ENCODE results near the gene DPM2.

Gene DPM2

DNA sequence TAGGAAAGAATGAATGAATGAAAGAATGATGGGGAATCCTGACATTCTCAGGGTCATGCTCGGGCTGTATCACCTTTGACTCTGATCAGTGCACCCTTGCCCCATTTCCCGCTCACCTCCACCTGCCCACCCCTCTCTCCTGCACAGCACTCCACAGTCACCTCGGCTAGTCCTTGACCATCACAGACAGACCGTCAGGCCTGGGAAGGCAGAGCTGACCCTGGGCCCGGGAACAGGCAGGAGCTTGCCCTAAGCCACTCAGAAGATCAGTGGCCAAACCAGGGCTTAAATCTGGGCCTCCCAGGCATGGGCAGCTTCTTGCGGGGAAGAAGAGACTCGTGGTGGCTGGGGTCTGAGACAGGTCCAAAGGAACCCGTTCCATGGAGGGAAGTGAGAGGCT is 41.8 kb downstream of the DPM2 start:
- no peak for DNase-seq

DNA sequence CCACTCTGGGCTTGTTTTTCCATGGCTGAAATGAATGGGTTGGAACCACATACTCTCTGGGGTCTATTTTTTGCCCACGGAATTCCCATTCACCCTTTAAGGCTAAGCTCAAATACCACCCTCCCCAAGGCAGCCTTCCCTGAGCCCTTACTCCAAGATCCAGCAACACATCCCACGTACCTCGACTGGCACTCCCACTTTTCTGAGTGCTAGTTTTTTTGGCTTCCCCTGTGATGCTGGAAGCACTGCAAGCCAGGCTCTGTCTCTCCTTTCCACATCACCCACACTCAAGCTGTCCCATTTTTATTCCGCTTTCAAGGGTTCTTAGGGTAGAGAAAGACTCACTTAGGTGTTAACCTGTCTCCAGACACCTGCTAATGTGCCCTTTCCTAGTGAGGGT is 44.3 kb downstream of the DPM2 start:
- no peak for DNase-seq

DNA sequence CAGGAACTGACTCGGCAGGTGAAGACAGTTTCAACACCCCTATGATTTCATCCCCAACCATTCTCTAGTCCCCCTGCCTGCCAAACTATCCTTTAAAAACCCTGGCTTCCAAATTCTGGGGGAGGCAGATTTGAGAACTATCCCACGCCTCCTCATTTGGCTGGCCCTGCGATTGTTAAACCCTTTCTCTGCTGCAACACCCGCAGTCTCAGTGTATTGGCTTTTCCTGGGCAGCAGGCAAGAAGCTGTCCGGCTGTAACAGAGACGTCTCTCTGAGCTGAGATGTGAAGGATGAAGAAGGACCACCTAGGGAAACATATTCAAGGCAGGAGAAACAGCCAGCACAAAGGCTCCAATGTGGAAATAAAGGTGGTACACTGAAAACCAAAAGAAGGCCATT is 44.8 kb downstream of the DPM2 start:
- DNase-seq: no peak

DNA sequence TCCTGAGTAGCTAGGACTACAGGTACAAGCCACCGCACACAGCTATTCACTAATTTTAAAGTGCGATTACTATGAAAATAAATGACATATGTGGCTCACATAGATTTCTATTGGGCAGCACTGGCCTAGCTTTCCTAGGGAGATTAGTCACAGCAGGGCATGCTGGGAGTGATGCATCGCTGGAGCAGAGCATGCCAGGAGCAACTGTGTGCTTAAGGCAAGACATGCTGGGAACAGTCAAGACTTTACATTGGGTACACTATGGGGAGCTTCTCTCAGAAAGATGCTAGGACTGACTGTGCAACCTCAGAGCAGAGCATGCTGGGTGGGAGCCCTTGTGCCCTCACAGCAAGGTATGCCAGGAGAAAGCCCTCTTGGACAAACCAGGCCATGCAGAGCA is 47.6 kb downstream of the DPM2 start:
- no peak for DNase-seq

DNA sequence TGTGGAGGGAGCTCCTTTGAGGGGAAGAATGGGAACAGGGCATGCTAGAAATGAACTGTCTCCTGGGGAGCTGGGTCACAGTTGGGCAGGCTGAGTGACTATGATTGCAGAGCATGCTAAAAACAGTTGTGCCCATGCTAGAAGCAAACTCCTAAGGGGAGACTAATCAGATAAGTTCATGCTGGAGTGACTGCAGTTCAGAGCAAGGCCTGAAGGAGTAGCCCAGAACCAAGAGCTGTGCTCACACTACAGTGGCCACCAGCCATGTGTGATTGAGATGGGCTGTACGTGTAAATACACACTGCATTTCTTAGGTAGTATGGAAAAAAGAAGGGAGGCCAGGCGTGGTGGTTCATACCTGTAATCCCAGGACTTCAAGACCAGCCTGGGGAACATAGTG is 49.9 kb downstream of the DPM2 start:
- DNase-seq: no peak

DNA sequence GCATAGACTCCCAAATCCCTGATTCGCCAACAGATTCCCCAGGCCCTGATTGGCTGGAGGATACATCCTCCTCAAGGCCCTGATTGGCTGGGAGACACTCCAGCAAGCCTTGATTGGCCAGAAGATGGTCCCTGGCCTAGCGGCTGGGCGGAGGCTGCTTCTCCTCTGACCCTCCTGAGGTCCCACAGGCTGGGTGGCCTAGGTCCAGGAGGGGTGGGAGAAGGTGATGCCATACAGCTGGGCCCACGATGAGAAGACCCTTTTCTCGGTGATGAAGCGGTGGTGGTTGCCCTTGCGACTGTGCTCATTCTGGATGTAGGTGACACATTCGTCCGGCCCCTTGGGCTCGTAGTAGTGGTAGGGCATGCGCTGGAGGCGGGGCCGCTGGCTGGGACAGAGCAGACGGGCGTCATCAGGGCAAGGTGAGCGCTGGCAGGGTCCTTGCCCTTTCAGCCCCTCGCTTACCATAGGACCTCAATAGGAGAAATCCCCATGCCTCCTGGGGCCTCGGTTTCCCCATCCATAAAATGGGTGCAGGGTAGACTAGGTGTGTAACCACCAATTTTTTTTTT is 51.2 kb downstream of the DPM2 start:
- no peak for DNase-seq

DNA sequence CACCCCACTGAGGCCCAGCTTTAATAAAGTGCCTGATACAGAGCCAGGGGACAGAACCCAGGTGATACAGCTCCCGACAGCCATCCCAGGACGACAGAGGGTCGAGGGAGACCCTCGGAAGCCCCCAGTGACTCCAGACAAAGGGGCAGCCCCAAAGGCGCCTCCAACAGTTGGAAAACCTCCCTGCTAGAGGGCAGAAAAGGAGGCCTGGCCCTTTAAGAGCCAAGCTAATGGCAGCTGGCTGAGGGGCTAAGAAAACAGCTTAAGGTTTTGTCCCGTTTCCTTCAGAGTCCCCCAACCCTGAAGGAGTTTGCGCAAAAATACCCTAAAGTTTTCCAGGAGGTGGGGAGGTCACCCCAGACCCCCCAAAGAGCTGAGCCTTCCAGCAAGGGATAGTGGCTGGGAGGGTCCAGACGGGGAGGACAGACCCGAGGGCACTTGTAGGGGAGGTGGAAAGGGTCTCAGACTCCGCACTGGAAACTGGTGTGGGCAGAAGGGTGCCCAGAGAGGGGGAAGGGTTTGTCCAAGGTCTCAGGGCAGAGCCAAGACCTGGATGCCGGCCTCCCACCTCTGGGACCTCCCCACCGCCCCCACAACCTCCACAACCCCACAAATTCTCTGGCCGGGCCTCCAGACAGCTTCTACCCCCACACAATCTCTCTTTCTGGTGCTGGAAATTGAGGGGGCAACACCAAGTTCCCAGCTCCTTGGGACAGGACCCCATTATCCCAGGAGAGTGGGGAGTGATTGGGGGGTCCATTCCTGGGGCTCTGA is 52.0 kb downstream of the DPM2 start:
- DNase-seq: no peak
